Raji (cell line): ENCODE data around the gene HES4.

Source experiments
- POLR2A ChIP-seq: IDR thresholded peaks from 2 replicates; pipeline ENCODE4 v1.6.1; 2011; ENCODE audit warnings: low read depth, low read length, control low read depth; ENCODE audit not compliant: insufficient read depth

The HES4 gene

GRCh38 chr1:1004780-1005697, 5.1 kb upstream of the HES4 start:
- TF ChIP-seq POLR2A: no peak

GRCh38 chr1:1004420-1004779, 4.5 kb upstream of the HES4 start:
- no peak for TF ChIP-seq POLR2A

GRCh38 chr1:1003618-1004419, 3.9 kb upstream of the HES4 start:
- no peak for TF ChIP-seq POLR2A

- no peak for TF ChIP-seq POLR2A
Observed at GRCh38 chr1:1001057-1001783, 1.3 kb upstream of the HES4 start.

GRCh38 chr1:1000357-1001056, 610 bp upstream of the HES4 start:
- no peak for TF ChIP-seq POLR2A

- no peak for TF ChIP-seq POLR2A
Observed at GRCh38 chr1:998995-999724, 737 bp downstream of the HES4 start.

- no peak for TF ChIP-seq POLR2A
Observed at GRCh38 chr1:998745-998994, 1.2 kb downstream of the HES4 start.

GRCh38 chr1:997993-998744, 1.7 kb downstream of the HES4 start:
- no peak for TF ChIP-seq POLR2A

- no peak for TF ChIP-seq POLR2A
Observed at GRCh38 chr1:997713-997992, 2.2 kb downstream of the HES4 start.

- no peak for TF ChIP-seq POLR2A
Observed at GRCh38 chr1:996851-997712, 2.8 kb downstream of the HES4 start.

- no peak for TF ChIP-seq POLR2A
Observed at GRCh38 chr1:995665-996633, 3.9 kb downstream of the HES4 start.

GRCh38 chr1:993379-993995, 6.4 kb downstream of the HES4 start:
- TF ChIP-seq POLR2A: no peak
